ENCODE measurements around the gene KYAT1. TPM values are rescaled to one million over a fixed set of nuclear protein-coding genes. Genes with fewer than 3 reads are reported as not detected.
"Not testable (repeated sequence)": the region's sequence is repeated elsewhere in the genome, so short reads cannot be mapped to it uniquely, and the experiment has no call there.

The KYAT1 gene
- total RNA-seq, 1 donor from 2014 or later = 21.7 TPM

GRCh38 chr9:128851779-128852600 lies 29.8 kb downstream of the KYAT1 start:
- H3K4me3 ChIP-seq; H3K27ac ChIP-seq; H3K9ac ChIP-seq; H3K9me3 ChIP-seq (ENCODE audit: low read depth); H2AFZ ChIP-seq (replicated peaks); H3K27me3 ChIP-seq; H3K27ac Mint-ChIP-seq; H3K4me2 ChIP-seq; H3K4me1 Mint-ChIP-seq; H3K36me3 ChIP-seq; H3K79me2 ChIP-seq (ENCODE audit: low read depth); H4K20me1 ChIP-seq (ENCODE audit: low read depth); H3K4me1 ChIP-seq; H3K27me3 Mint-ChIP-seq (ENCODE audit: insufficient read depth, low read depth); H3F3A ChIP-seq (ENCODE audit: low read depth); H3K4me3 Mint-ChIP-seq: not testable (repeated sequence)
- peak; percentile 53 for DNase-seq (ENCODE audit: low spot score)
- H3K36me3 Mint-ChIP-seq = peaks cover 18% of the 10 kb centered on the region
- peak; percentile 52 for TF ChIP-seq CTCF (IDR thresholded peaks at IDR 0.05)
- H3K9me3 Mint-ChIP-seq = peaks cover 27% of the 10 kb centered on the region

GRCh38 chr9:128851024-128851423 lies 30.7 kb downstream of the KYAT1 start:
- not testable (repeated sequence) for H3K27me3 ChIP-seq; H3K27me3 Mint-ChIP-seq (ENCODE audit: insufficient read depth, low read depth); DNase-seq (ENCODE audit: low spot score); H2AFZ ChIP-seq (replicated peaks); H3K27ac Mint-ChIP-seq; H3K27ac ChIP-seq; H3K79me2 ChIP-seq (ENCODE audit: low read depth); H3F3A ChIP-seq (ENCODE audit: low read depth); H4K20me1 ChIP-seq (ENCODE audit: low read depth); H3K9me3 ChIP-seq (ENCODE audit: low read depth); H3K4me1 ChIP-seq; H3K4me3 Mint-ChIP-seq; H3K36me3 ChIP-seq; H3K4me2 ChIP-seq; H3K4me1 Mint-ChIP-seq; H3K9ac ChIP-seq; H3K4me3 ChIP-seq
- Mint-ChIP-seq H3K36me3 (peaks cover 18% of the 10 kb centered on the region), H3K9me3 (peaks cover 27% of the 10 kb centered on the region)

GRCh38 chr9:128847803-128848202 lies 33.9 kb downstream of the KYAT1 start:
- H3K36me3 Mint-ChIP-seq = peaks cover 18% of the 10 kb centered on the region
- H3F3A ChIP-seq (ENCODE audit: low read depth) = no peaks in the 10 kb centered on the region
- no peaks in the 10 kb centered on the region for H3K36me3 ChIP-seq
- no peak for DNase-seq (ENCODE audit: low spot score)
- H3K4me1 ChIP-seq = no peaks in the 10 kb centered on the region
- H3K27ac ChIP-seq = no peak overlapping the region
- no peak overlapping the region for H2AFZ ChIP-seq (replicated peaks)
- no peak for TF ChIP-seq CTCF (IDR thresholded peaks at IDR 0.05)
- no peak for TF ChIP-seq EZH2 (IDR thresholded peaks at IDR 0.05)
- TF ChIP-seq EZH2phosphoT487 (IDR thresholded peaks at IDR 0.05) = no peak
- H3K9me3 Mint-ChIP-seq = peaks cover 27% of the 10 kb centered on the region
- H3K4me2 ChIP-seq = no peak overlapping the region
- no peaks in the 10 kb centered on the region for H4K20me1 ChIP-seq (ENCODE audit: low read depth)
- no peaks in the 10 kb centered on the region for H3K27me3 ChIP-seq
- H3K4me3 Mint-ChIP-seq = no peak overlapping the region
- H3K9ac ChIP-seq = no peak overlapping the region
- H3K27me3 Mint-ChIP-seq (ENCODE audit: insufficient read depth, low read depth) = peaks cover 5% of the 10 kb centered on the region
- no peak overlapping the region for H3K4me3 ChIP-seq
- H3K9me3 ChIP-seq (ENCODE audit: low read depth) = no peaks in the 10 kb centered on the region
- H3K27ac Mint-ChIP-seq = no peak overlapping the region
- H3K79me2 ChIP-seq (ENCODE audit: low read depth) = no peaks in the 10 kb centered on the region
- H3K4me1 Mint-ChIP-seq = no peaks in the 10 kb centered on the region

- Histone ChIP-seq H3K36me3 (no peaks in the 10 kb centered on the region), H3K4me3 (no peak overlapping the region), H3K4me2 (no peak overlapping the region), H3F3A (ENCODE audit: low read depth) (no peaks in the 10 kb centered on the region), H2AFZ (replicated peaks) (no peak overlapping the region), H3K9ac (no peak overlapping the region), H3K4me1 (no peaks in the 10 kb centered on the region), H3K27ac (no peak overlapping the region), H3K79me2 (ENCODE audit: low read depth) (no peaks in the 10 kb centered on the region), H3K9me3 (ENCODE audit: low read depth) (no peaks in the 10 kb centered on the region), H3K27me3 (no peaks in the 10 kb centered on the region), H4K20me1 (ENCODE audit: low read depth) (no peaks in the 10 kb centered on the region)
- Mint-ChIP-seq H3K27me3 (ENCODE audit: insufficient read depth, low read depth) (peaks cover 5% of the 10 kb centered on the region), H3K36me3 (peaks cover 18% of the 10 kb centered on the region), H3K4me3 (no peak overlapping the region), H3K27ac (no peak overlapping the region), H3K4me1 (no peaks in the 10 kb centered on the region), H3K9me3 (peaks cover 27% of the 10 kb centered on the region)
- no peak for DNase-seq (ENCODE audit: low spot score)
- TF ChIP-seq EZH2phosphoT487 (IDR thresholded peaks at IDR 0.05) = no peak
- no peak for TF ChIP-seq EZH2 (IDR thresholded peaks at IDR 0.05)
- no peak for TF ChIP-seq CTCF (IDR thresholded peaks at IDR 0.05)
These were observed 35.1 kb downstream of the KYAT1 start for GRCh38 chr9:128846680-128847030.
